Measurements from ENCODE around the gene EEF1AKMT3.

The EEF1AKMT3 gene

DNA sequence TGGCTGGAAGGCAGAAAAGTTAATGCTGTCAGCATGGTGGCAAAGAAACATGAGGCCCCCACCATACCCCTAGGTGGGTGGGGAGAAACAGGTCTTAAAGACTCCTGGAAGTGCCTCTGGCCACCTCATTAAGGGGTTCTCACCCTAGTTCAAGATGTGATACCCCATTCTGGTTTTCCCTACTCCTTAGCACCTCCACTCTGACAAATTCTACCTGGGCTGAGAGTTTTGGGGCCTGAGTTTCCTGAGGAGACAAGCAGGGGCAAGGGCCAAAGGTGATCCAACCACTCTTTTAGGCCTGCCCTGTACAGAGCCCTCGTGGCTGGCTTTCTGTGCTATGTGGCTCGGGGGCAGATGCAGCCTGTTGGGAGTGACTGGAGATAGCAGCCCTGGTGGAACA lies 54.0 kb downstream of the EEF1AKMT3 start:
- no peaks in the 10 kb centered on the region for H3K27me3 ChIP-seq
- H3K4me1 ChIP-seq, result peaks cover 0 to 62% (median 49%) of the 10 kb centered on the region in 4 donors
- H3K9me3 ChIP-seq, result no peaks in the 10 kb centered on the region
- H3K36me3 ChIP-seq, result peaks cover 80 to 81% (median 80%) of the 10 kb centered on the region in 3 donors
- peak overlapping the region; percentile 7 to 38 for H3K27ac ChIP-seq
- TF ChIP-seq, protein P1, sequence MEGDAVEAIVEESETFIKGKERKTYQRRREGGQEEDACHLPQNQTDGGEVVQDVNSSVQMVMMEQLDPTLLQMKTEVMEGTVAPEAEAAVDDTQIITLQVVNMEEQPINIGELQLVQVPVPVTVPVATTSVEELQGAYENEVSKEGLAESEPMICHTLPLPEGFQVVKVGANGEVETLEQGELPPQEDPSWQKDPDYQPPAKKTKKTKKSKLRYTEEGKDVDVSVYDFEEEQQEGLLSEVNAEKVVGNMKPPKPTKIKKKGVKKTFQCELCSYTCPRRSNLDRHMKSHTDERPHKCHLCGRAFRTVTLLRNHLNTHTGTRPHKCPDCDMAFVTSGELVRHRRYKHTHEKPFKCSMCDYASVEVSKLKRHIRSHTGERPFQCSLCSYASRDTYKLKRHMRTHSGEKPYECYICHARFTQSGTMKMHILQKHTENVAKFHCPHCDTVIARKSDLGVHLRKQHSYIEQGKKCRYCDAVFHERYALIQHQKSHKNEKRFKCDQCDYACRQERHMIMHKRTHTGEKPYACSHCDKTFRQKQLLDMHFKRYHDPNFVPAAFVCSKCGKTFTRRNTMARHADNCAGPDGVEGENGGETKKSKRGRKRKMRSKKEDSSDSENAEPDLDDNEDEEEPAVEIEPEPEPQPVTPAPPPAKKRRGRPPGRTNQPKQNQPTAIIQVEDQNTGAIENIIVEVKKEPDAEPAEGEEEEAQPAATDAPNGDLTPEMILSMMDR (IDR thresholded peaks at IDR 0.05), result no peak
- intact Hi-C loops (cut with DNase I; ENCODE audit: low total_unique reads), result no loop called here
- DNase-seq, result no peak
- H3K4me3 ChIP-seq, result no peak overlapping the region

- H3K9me3 ChIP-seq, result no peaks in the 10 kb centered on the region
- no peak for DNase-seq
- H3K4me3 ChIP-seq, result no peak overlapping the region
- H3K4me1 ChIP-seq, result peaks cover 3 to 68% (median 54%) of the 10 kb centered on the region in 4 donors
- peak overlapping the region; percentile 7 to 38 for H3K27ac ChIP-seq
- no peaks in the 10 kb centered on the region for H3K27me3 ChIP-seq
- intact Hi-C loops (cut with DNase I; ENCODE audit: low total_unique reads), result no loop called here
- TF ChIP-seq, protein P1 (IDR thresholded peaks at IDR 0.05), result no peak
- H3K36me3 ChIP-seq, result peaks cover 74 to 75% (median 75%) of the 10 kb centered on the region in 3 donors
Measured at GRCh38 chr12:57826966-57827365, 54.6 kb downstream of the EEF1AKMT3 start.

DNA sequence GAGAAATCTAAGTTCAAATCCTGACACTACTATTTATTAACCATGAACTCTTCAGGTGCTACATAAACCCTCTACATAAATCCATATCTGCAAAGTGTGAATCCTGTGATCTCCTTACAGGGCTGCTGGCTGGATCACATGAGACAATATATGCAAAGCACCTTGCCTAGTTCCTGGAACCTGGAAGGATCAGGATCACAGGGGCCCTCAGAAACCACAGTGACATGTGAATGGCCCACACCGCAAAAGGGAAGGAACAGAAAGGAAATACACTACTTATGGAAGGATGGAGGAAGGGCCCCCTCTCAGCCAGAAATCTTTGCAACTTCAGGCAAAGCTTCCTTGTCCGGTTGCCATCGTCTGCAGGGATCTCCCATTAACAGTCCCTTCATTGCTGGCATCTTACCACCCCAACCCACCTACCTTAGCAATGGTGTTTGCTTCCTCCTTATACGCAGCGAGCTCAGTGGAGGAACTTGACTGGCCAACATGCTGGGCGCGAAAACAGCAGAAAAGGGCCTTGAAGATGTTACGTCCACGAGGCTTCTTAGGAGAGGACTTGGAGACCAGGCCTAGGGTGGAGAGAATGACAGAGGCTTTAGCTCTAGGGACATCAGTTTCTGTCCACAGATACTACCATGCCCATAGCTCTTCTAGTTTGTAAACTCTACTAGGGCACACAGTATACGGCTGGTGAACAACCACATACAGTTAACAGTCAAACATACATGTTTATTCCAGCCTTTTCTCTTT lies 56.8 kb downstream of the EEF1AKMT3 start:
- Histone ChIP-seq H3K27ac (peak overlapping the region; percentile 12 to 100), H3K4me1 (peaks cover 8 to 83% (median 73%) of the 10 kb centered on the region in 4 donors), H3K36me3 (peaks cover 52 to 53% (median 52%) of the 10 kb centered on the region in 3 donors), H3K4me3 (peak overlapping the region in 1 of 2 donors; percentile 4), H3K9me3 (no peaks in the 10 kb centered on the region), H3K27me3 (no peaks in the 10 kb centered on the region)
- intact Hi-C loops (cut with DNase I; ENCODE audit: low total_unique reads), result no loop called here
- DNase-seq, result no peak
- TF ChIP-seq, protein P1 (IDR thresholded peaks at IDR 0.05), result no peak

- peaks cover 8 to 95% (median 79%) of the 10 kb centered on the region in 4 donors for H3K4me1 ChIP-seq
- no peak for DNase-seq
- no peaks in the 10 kb centered on the region for H3K27me3 ChIP-seq
- peak overlapping the region; percentile 61 to 100 for H3K27ac ChIP-seq
- no peaks in the 10 kb centered on the region for H3K9me3 ChIP-seq
- intact Hi-C loops (cut with DNase I; ENCODE audit: low total_unique reads), result loop anchor here (2.0 kb wide), 1 partner anchor 74 kb away; no protein-coding TSS in a partner anchor
- peak overlapping the region in 1 of 2 donors; percentile 5 for H3K4me3 ChIP-seq
- TF ChIP-seq, protein P1 (IDR thresholded peaks at IDR 0.05), result no peak
- peaks cover 40 to 41% (median 40%) of the 10 kb centered on the region in 3 donors for H3K36me3 ChIP-seq
Measured at GRCh38 chr12:57830393-57830792, 58.0 kb downstream of the EEF1AKMT3 start.
